Measurements from ENCODE around the gene CDH4. TPM values are rescaled to one million over a fixed set of nuclear protein-coding genes. Genes with fewer than 3 reads are reported as not detected.
A peak's percentile ranks its signal among the peaks of the same experiment; 100 is the strongest.

The CDH4 gene
- total RNA-seq, 2 experiments from 2014 or later = 0.11 to 0.18 TPM

GRCh38 chr20:61497029-61497627 is 245.1 kb downstream of the CDH4 start:
- TF ChIP-seq CTCF (IDR thresholded peaks at IDR 0.05) = no peak
- intact Hi-C loops (cut with micrococcal nuclease) = no loop called here
- ChIA-PET POLR2A (no interaction called here), CTCF (no interaction called here)
- DNase-seq = no peak
- ATAC-seq = no peak
- Mint-ChIP-seq H3K27ac (no peak overlapping the region), H3K27me3 (no peaks in the 10 kb centered on the region), H3K36me3 (ENCODE audit: low read depth) (no peaks in the 10 kb centered on the region), H3K4me3 (no peak overlapping the region), H3K9me3 (no peaks in the 10 kb centered on the region), H3K4me1 (ENCODE audit: low read depth) (peaks cover 2% of the 10 kb centered on the region)

GRCh38 chr20:61499859-61500554 is 247.9 kb downstream of the CDH4 start:
- no peak for TF ChIP-seq CTCF (IDR thresholded peaks at IDR 0.05)
- Mint-ChIP-seq H3K27ac (no peak overlapping the region), H3K4me3 (no peak overlapping the region), H3K4me1 (ENCODE audit: low read depth) (peaks cover 2% of the 10 kb centered on the region), H3K36me3 (ENCODE audit: low read depth) (no peaks in the 10 kb centered on the region), H3K9me3 (no peaks in the 10 kb centered on the region), H3K27me3 (no peaks in the 10 kb centered on the region)
- CTCF ChIA-PET = no interaction called here
- POLR2A ChIA-PET = no interaction called here
- DNase-seq (no peak), ATAC-seq (no peak)
- intact Hi-C loops (cut with micrococcal nuclease) = loop anchor here (10.0 kb wide), 1 partner anchor 65 kb away; no protein-coding TSS in a partner anchor

GRCh38 chr20:61500791-61501321 is 248.8 kb downstream of the CDH4 start:
- Mint-ChIP-seq H3K27ac (peak overlapping the region; percentile 79), H3K4me3 (no peak overlapping the region), H3K36me3 (ENCODE audit: low read depth) (no peaks in the 10 kb centered on the region), H3K9me3 (no peaks in the 10 kb centered on the region), H3K4me1 (ENCODE audit: low read depth) (peaks cover 2% of the 10 kb centered on the region), H3K27me3 (no peaks in the 10 kb centered on the region)
- ChIA-PET POLR2A (no interaction called here), CTCF (no interaction called here)
- peak; percentile 55 for ATAC-seq
- intact Hi-C loops (cut with micrococcal nuclease) = loop anchor here (10.0 kb wide), 1 partner anchor 64 kb away; no protein-coding TSS in a partner anchor
- TF ChIP-seq CTCF (IDR thresholded peaks at IDR 0.05) = no peak
- peak; percentile 24 for DNase-seq

- TF ChIP-seq CTCF (IDR thresholded peaks at IDR 0.05) = no peak
- intact Hi-C loops (cut with micrococcal nuclease) = loop anchor here (10.0 kb wide), 1 partner anchor 62 kb away; no protein-coding TSS in a partner anchor
- Mint-ChIP-seq H3K27ac (no peak overlapping the region), H3K4me1 (ENCODE audit: low read depth) (peaks cover 2% of the 10 kb centered on the region), H3K36me3 (ENCODE audit: low read depth) (no peaks in the 10 kb centered on the region), H3K9me3 (no peaks in the 10 kb centered on the region), H3K27me3 (no peaks in the 10 kb centered on the region), H3K4me3 (no peak overlapping the region)
- DNase-seq = no peak
- ChIA-PET CTCF (no interaction called here), POLR2A (no interaction called here)
- ATAC-seq = no peak
These were observed 250.4 kb downstream of the CDH4 start for GRCh38 chr20:61502433-61502832.

GRCh38 chr20:61503106-61503505 is 251.0 kb downstream of the CDH4 start:
- intact Hi-C loops (cut with micrococcal nuclease) = loop anchor here (10.0 kb wide), 1 partner anchor 62 kb away; no protein-coding TSS in a partner anchor
- DNase-seq = no peak
- H3K27me3 Mint-ChIP-seq = no peaks in the 10 kb centered on the region
- no peak for ATAC-seq
- no peak overlapping the region for H3K27ac Mint-ChIP-seq
- H3K4me3 Mint-ChIP-seq = no peak overlapping the region
- peaks cover 2% of the 10 kb centered on the region for H3K4me1 Mint-ChIP-seq (ENCODE audit: low read depth)
- POLR2A ChIA-PET = no interaction called here
- H3K36me3 Mint-ChIP-seq (ENCODE audit: low read depth) = no peaks in the 10 kb centered on the region
- CTCF ChIA-PET = no interaction called here
- H3K9me3 Mint-ChIP-seq = no peaks in the 10 kb centered on the region
- no peak for TF ChIP-seq CTCF (IDR thresholded peaks at IDR 0.05)
